GM12875 (cell line): Measurements from ENCODE around the gene ZFP36.

Experiments used
- H3K4me3 ChIP-seq: one replicate; pipeline ENCODE4 v1.5.1; 2011; ENCODE audit warnings: low read depth, low read length, control low read depth
- TF ChIP-seq, protein P1 (sequence below): IDR thresholded peaks from 2 replicates; pipeline ENCODE4 v1.5.1; 2011; ENCODE audit warnings: low read depth, mild to moderate bottlenecking, control low read depth, inconsistent platforms, low read length, moderate library complexity, borderline replicate concordance; ENCODE audit not compliant: insufficient read depth

ZFP36 gene

DNA sequence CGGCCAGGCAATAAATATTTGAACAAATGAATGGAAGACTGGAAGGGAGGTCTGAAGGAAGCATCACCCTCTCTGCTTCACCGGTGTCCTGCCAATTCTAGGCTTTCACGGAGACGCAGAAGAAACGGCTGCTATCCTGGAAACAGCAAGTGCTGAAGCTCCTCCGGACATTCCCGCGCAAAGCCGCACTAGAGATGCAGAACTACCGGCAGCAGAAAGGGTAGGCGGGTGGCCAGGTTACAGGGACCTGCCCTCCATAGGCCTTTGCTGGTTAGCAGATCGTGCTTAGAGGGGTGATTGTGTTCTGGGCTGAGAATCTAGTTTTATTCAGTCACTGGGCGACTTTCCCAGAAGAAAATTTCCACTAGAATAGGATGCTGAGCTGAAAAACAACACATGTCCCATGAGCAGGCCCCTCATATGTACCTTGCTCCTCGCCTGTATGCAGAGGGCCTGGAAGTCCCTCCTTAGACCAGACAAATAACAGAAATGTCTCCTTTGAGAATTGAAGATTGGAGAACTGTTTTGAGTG is 26.7 kb upstream of the ZFP36 start:
- H3K4me3 ChIP-seq: no peak overlapping the region
- TF ChIP-seq, protein P1, sequence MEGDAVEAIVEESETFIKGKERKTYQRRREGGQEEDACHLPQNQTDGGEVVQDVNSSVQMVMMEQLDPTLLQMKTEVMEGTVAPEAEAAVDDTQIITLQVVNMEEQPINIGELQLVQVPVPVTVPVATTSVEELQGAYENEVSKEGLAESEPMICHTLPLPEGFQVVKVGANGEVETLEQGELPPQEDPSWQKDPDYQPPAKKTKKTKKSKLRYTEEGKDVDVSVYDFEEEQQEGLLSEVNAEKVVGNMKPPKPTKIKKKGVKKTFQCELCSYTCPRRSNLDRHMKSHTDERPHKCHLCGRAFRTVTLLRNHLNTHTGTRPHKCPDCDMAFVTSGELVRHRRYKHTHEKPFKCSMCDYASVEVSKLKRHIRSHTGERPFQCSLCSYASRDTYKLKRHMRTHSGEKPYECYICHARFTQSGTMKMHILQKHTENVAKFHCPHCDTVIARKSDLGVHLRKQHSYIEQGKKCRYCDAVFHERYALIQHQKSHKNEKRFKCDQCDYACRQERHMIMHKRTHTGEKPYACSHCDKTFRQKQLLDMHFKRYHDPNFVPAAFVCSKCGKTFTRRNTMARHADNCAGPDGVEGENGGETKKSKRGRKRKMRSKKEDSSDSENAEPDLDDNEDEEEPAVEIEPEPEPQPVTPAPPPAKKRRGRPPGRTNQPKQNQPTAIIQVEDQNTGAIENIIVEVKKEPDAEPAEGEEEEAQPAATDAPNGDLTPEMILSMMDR: no peak

DNA sequence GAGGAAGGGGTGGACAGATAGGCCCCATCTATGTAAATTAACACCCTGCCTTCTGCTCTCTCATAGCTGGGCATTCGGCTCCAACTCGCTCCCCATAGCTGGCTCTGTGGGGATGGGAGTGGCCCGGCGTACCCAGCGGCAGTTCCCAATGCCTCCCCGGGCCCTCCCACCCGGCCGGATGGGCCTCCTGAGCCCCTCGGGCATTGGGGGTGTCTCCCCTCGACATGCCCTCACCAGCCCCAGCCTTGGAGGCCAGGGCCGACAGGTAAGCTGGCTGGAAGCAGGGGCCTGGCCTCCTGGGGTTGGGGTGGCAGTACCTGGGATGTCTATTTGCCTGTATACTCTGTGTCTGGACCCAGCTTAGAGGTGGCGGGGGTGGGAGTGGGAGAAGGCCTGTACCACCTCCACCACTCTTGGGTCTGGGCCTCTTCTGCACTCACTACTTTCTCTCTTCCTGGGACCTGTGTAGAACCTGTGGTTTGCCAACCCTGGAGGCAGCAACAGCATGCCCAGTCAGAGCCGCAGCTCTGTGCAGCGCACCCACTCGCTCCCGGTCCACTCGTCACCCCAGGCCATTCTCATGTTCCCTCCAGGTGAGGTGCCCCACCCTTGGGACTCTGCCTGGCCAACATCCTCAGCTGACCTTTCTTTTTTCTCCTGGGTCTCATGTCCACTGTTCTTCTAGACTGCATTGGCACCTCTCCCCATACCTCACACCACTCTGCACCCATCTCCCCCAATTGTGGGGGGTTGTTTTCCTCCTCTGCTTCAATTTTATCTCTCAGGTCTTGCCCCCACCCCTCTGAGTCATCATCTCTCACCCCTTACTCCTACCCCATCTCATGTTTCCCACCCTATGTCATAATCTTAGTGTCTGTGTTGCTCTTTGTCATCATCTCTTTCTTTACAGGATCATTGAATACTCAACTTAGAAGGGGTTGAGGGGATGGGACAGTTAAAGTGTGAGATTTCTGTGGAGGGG is 25.8 kb upstream of the ZFP36 start:
- H3K4me3 ChIP-seq: no peak overlapping the region
- TF ChIP-seq, protein P1: no peak

DNA sequence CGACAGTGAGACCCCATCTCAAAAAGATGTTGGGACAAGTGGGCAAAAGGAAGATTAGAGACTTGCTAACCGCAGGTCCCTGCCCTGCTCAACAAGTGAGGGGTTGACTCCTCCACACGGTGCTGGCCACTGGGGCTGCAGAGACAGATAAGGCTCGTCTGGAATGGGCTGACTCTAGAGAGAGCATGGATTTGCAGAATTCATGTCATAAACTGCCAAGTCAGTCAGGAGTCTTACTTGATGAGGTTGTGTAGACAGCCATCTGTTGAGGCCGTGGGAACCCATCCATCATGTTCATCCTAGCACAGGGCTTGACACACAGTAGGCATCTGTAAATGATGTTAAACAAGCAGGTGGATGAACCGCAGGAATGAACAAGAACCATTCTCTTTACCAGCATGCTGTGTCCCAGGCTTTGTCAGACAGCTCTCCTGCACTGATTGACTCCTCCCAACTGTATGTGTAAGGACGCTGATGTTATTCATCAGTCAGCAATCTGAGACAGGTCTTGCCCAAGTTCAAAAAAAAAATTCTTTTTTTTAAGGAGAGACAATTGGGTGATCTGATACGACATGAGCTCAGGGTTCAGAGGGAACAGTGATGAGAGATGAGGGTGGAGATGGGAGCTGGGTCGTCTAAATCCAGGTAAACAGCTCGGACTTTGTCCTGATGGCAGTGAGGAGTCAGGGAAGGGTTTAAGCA is 24.6 kb upstream of the ZFP36 start:
- TF ChIP-seq, protein P1: no peak
- no peak overlapping the region for H3K4me3 ChIP-seq

DNA sequence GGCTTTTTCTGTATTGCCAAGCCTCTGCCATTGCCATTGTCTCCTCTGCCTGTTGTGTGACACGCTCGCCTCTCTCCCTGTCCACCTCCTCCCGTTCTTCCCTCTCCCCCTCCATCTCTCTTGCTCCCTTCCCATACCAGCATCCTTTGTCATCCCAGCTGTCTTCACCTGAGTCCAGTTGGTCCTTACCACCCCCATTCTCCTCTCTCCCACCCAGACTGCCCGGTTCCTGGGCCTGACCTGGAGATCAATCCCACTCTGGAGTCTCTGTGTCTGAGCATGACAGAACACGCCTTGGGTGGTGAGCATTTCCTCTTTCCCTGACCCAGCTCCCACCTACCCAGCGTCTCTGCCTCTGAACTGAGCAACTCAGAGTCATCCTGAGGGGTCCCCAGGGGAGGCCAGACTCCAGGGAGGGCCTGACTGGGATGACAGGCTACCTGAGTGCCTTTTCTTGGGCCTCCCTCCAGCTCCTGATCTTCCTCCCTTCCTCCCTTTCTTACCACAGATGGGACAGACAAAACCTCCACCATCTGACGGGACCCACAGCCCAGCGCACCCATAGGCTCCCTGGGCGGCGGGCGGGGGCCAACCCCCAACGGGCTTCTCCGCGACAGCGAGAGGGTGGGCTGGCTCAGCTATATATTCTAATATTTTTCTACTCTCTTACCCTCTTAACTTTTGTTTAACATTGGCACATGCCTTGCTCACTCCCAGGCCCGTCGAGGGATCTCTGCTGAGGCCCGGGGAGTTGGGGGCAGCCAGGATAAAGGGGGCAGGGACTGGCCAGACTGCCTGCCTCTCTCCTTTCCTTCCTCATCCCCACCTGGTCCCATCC is 23.4 kb upstream of the ZFP36 start:
- TF ChIP-seq, protein P1: no peak
- H3K4me3 ChIP-seq: no peak overlapping the region

DNA sequence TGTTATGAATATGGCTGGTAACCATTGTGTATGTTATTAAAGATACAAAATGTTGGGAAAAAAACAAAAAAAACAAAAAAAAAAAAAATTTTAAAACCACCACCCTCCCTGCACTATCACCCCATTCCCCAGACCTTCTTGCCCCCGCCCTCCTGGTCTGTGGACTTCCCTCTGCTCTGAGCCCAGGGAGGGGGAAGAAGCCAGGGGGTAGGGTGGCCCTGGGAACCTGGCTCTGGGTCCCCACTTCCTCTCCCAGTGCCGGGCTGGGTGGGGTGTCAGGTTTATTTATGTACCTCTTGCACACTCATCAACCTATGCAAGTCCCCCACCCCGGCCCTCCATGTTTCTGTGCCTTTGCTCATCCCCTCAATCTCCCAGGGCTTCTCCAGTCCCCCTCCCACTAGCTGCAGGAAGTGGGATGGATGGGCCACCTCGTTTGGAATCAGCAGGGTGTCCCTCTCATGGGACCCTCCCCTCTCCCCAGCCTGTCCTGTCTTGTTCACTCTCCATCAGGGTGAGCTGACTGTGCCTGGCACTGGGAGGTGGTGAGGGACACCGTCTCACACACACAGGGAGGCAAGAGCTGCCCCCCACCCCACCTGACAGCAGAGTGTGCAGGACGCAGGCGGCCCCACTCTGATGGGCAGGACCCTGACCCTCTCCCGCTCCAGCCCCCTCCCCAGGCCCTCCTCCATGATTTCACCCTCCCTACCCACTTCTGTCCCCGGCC is 21.6 kb upstream of the ZFP36 start:
- H3K4me3 ChIP-seq: no peak overlapping the region
- TF ChIP-seq, protein P1: no peak
